Left lung (tissue), 14 donors: ENCODE measurements around the gene GCH1. TPM values are rescaled to one million over a fixed set of nuclear protein-coding genes. Genes with fewer than 3 reads are reported as not detected.

Source experiments
- ATAC-seq: fragments of 200-7000 bp; cut with Tn5 transposase; one replicate; pipeline ENCODE4 v1.9.1; 2020; ENCODE audit warnings: moderate library complexity
- DNase-seq, 4 donors: peaks; one replicate each; pipeline ENCODE4 v3.0.0-alpha.2; 2013 to 2020
- H3K27ac ChIP-seq, 2 donors: fragments of 200-600 bp; sonication (generic) in 1 of 2; one replicate each; pipeline versions ENCODE4 v1.5.0 to v1.8.0; 2020 to 2021
- H3K27me3 ChIP-seq, 2 donors: fragments of 200-600 bp; sonication (generic) in 1 of 2; one replicate each; pipeline versions ENCODE4 v1.5.0 to v1.8.0; 2020 to 2021
- H3K36me3 ChIP-seq, 2 donors: fragments of 200-600 bp; sonication (generic) in 1 of 2; one replicate each; pipeline versions ENCODE4 v1.5.0 to v1.8.0; 2020 to 2021
- H3K4me1 ChIP-seq, 2 donors: fragments of 200-600 bp; one replicate each; pipeline ENCODE4 v1.8.0; 2021
- H3K4me3 ChIP-seq, 2 donors: fragments of 200-600 bp; sonication (generic) in 1 of 2; one replicate each; pipeline versions ENCODE4 v1.5.0 to v1.8.0; 2020 to 2021; ENCODE audit warnings: mild to moderate bottlenecking in 1 of 2
- H3K9me3 ChIP-seq, 2 donors: fragments of 200-600 bp; sonication (generic) in 1 of 2; one replicate each; pipeline versions ENCODE4 v1.5.0 to v1.8.0; 2020 to 2021
- intact Hi-C, 2 donors: fragments of 100-400 bp; cut with DNase I; formaldehyde crosslinking; loops; one replicate each; pipeline versions ENCODE4 v1.11.2 to v1.14.2; 2022
- long read RNA-seq, 12 donors: library from polyadenylated mRNA in 2 of 12; unstranded in 2 of 12; transcript quantifications; one replicate each; pipeline ENCODE4 v2.0.0 and lab custom pipeline, GENCODE V29; 2019 to 2026
- polyA plus RNA-seq, 6 donors: library from polyadenylated mRNA; unstranded; fragments of 120-200 nt; gene quantifications; one replicate each; pipeline ENCODE4 v1.2.1, GENCODE V29; 2013; ENCODE audit not compliant: insufficient read length in 6 of 6
- total RNA-seq, 2 donors: library from RNA; stranded (reverse); fragmentation: NEBNext Ultra II Directional; extraction: Animal tissue kit (Norgen Biotek cat#: 25700); gene quantifications; one replicate each; pipeline ENCODE4 v1.2.1, GENCODE V29; 2021
- TF ChIP-seq, protein P1 (sequence below), 2 donors: fragments of 200-600 bp; sonication (generic) in 1 of 2; IDR thresholded peaks; one replicate each; pipeline versions ENCODE4 v1.5.0 to v1.8.0; 2021; ENCODE audit warnings: antibody characterized with exemption in 2 of 2
- donor health status: DM: no; HTN: yes; CAD: no.
- donor health status: DM: no; HTN: no; CAD: no.

Gene GCH1
- 10 to 100 TPM in 1 of 2 donors, 1 to 10 TPM in 1; 9.0 to 22.8 TPM for total RNA-seq
- 1 to 10 TPM; 5.2 to 7.3 (median 6.6) TPM for polyA plus RNA-seq
- long read RNA-seq, donor 1, result 0 reads
- long read RNA-seq, donor 2, partial matches to known transcripts, result 0 of 2 reads
- long read RNA-seq, donor 2, other reads (novel, unspliced or antisense), result 0 of 2 reads
- long read RNA-seq, donor 3, result 0 reads
- long read RNA-seq, donor 4, partial matches to known transcripts, result 0 of 1 reads
- long read RNA-seq, donor 4, other reads (novel, unspliced or antisense), result 0 of 1 reads
- long read RNA-seq, donor 5, partial matches to known transcripts, result 0 of 1 reads
- long read RNA-seq, donor 5, other reads (novel, unspliced or antisense), result 0 of 1 reads
- long read RNA-seq, donor 6, partial matches to known transcripts, result 0 of 1 reads
- long read RNA-seq, donor 6, other reads (novel, unspliced or antisense), result 0 of 1 reads
- long read RNA-seq, donor 7, result 0 reads
- long read RNA-seq, donor 8, partial matches to known transcripts, result 0 of 2 reads
- long read RNA-seq, donor 8, other reads (novel, unspliced or antisense), result 0 of 2 reads
- long read RNA-seq, donor 9, result 0 reads
- long read RNA-seq, donor 10, partial matches to known transcripts, result 0 of 4 reads
- long read RNA-seq, donor 10, other reads (novel, unspliced or antisense), result 1 of 4 reads
- long read RNA-seq, donor 11, partial matches to known transcripts, result 5 of 5 reads
- long read RNA-seq, donor 11, other reads (novel, unspliced or antisense), result 0 of 5 reads
- long read RNA-seq, donor 12, result 0 reads

GRCh38 chr14:54902521-54903420 is at the start of gene GCH1:
GCH1 (minus strand) TSS chr14:54902826; CDS start chr14:54902663, 163 bp downstream.
- Histone ChIP-seq H3K27ac (peak within 1 kb of the TSS; percentile 68 to 95), H3K4me1 (peaks cover 0 to 34% of the 10 kb centered on the region in 2 donors), H3K36me3 (no peaks in the 10 kb centered on the region), H3K9me3 (no peaks in the 10 kb centered on the region), H3K27me3 (no peaks in the 10 kb centered on the region), H3K4me3 (peak within 1 kb of the TSS; percentile 78 to 84)
- ATAC-seq, result peak; percentile 92
- intact Hi-C loops, result no loop called here
- peak; percentile 69 to 93 (median 76) for DNase-seq
- TF ChIP-seq, protein P1, sequence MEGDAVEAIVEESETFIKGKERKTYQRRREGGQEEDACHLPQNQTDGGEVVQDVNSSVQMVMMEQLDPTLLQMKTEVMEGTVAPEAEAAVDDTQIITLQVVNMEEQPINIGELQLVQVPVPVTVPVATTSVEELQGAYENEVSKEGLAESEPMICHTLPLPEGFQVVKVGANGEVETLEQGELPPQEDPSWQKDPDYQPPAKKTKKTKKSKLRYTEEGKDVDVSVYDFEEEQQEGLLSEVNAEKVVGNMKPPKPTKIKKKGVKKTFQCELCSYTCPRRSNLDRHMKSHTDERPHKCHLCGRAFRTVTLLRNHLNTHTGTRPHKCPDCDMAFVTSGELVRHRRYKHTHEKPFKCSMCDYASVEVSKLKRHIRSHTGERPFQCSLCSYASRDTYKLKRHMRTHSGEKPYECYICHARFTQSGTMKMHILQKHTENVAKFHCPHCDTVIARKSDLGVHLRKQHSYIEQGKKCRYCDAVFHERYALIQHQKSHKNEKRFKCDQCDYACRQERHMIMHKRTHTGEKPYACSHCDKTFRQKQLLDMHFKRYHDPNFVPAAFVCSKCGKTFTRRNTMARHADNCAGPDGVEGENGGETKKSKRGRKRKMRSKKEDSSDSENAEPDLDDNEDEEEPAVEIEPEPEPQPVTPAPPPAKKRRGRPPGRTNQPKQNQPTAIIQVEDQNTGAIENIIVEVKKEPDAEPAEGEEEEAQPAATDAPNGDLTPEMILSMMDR (IDR thresholded peaks at IDR 0.05), result peak; percentile 26 to 41

- ATAC-seq, result no peak
- Histone ChIP-seq H3K36me3 (peaks cover 0 to 9% of the 10 kb centered on the region in 2 donors), H3K27me3 (no peaks in the 10 kb centered on the region), H3K4me1 (no peaks in the 10 kb centered on the region), H3K4me3 (no peak overlapping the region), H3K9me3 (peaks cover 0 to 2% of the 10 kb centered on the region in 2 donors), H3K27ac (no peak overlapping the region)
- intact Hi-C loops, result no loop called here
- TF ChIP-seq, protein P1 (IDR thresholded peaks at IDR 0.05), result no peak
- no peak for DNase-seq
Observed at GRCh38 chr14:54947230-54947629, 44.6 kb upstream of the GCH1 start.

DNA sequence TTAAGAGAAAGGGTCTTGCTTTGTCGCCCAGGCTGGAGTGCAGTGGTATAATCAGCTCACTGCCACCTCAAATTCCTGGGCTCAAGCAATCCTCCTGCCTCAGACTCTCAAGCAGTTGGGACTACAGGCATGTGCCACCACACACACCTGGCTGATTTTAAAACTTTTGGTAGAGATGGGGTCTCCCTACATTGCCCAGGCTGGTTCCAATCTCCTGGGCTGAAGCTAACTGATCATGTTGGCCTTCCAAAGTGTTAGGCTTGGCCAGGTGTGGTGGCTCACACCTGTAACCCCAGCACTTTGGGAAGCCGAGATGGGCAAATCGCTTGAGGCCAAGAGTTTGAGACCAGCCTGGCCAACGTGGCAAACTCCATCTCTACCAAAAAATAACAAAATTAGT is 43.9 kb upstream of the GCH1 start:
- Histone ChIP-seq H3K36me3 (peaks cover 0 to 9% of the 10 kb centered on the region in 2 donors), H3K9me3 (peaks cover 0 to 2% of the 10 kb centered on the region in 2 donors), H3K4me3 (no peak overlapping the region), H3K27me3 (no peaks in the 10 kb centered on the region), H3K27ac (no peak overlapping the region), H3K4me1 (no peaks in the 10 kb centered on the region)
- DNase-seq (no peak), ATAC-seq (no peak)
- TF ChIP-seq, protein P1 (IDR thresholded peaks at IDR 0.05), result no peak
- intact Hi-C loops, result no loop called here

- Histone ChIP-seq H3K9me3 (peaks cover 0 to 2% of the 10 kb centered on the region in 2 donors), H3K36me3 (peaks cover 0 to 18% of the 10 kb centered on the region in 2 donors), H3K27me3 (no peaks in the 10 kb centered on the region), H3K4me1 (no peaks in the 10 kb centered on the region), H3K27ac (no peak overlapping the region), H3K4me3 (no peak overlapping the region)
- TF ChIP-seq, protein P1 (IDR thresholded peaks at IDR 0.05), result no peak
- intact Hi-C loops, result no loop called here
- DNase-seq (no peak), ATAC-seq (no peak)
Observed at GRCh38 chr14:54944737-54945391, 42.2 kb upstream of the GCH1 start.
